ENCODE measurements around the gene ODAD4.
"Not testable (repeated sequence)": the region's sequence is repeated elsewhere in the genome, so short reads cannot be mapped to it uniquely, and the experiment has no call there.

Gene ODAD4

GRCh38 chr17:41918314-41919164 is 11.9 kb upstream of the ODAD4 start, which contains the start of gene ACLY:
ACLY (minus strand) TSS chr17:41918951; CDS start chr17:41913873, 5,078 bp downstream.
- H3K27me3 Mint-ChIP-seq = no peaks in the 10 kb centered on the region
- intact Hi-C loops (cut with micrococcal nuclease) = loop anchor here (1.0 kb wide), 1 partner anchor 12 kb away; the partner anchor contains the start of gene ODAD4
- peak within 1 kb of the TSS; percentile 99 for H3K4me3 Mint-ChIP-seq
- H3K36me3 Mint-ChIP-seq (ENCODE audit: low read depth) = peaks cover 38% of the 10 kb centered on the region
- peak within 1 kb of the TSS; percentile 91 for H3K27ac Mint-ChIP-seq
- H3K4me1 Mint-ChIP-seq (ENCODE audit: low read depth) = peaks cover 54% of the 10 kb centered on the region
- H3K9me3 Mint-ChIP-seq = no peaks in the 10 kb centered on the region

- Mint-ChIP-seq H3K4me3 (peak overlapping the region; percentile 99), H3K27me3 (no peaks in the 10 kb centered on the region), H3K27ac (peak overlapping the region; percentile 91), H3K36me3 (ENCODE audit: low read depth) (peaks cover 30% of the 10 kb centered on the region), H3K4me1 (ENCODE audit: low read depth) (peaks cover 46% of the 10 kb centered on the region), H3K9me3 (no peaks in the 10 kb centered on the region)
- intact Hi-C loops (cut with micrococcal nuclease) = loop anchor here (1.0 kb wide), 1 partner anchor 11 kb away; the partner anchor contains the start of gene ODAD4
Measured at GRCh38 chr17:41919165-41919817, 11.1 kb upstream of the ODAD4 start.

- H3K27me3 Mint-ChIP-seq = no peaks in the 10 kb centered on the region
- no peak overlapping the region for H3K4me3 Mint-ChIP-seq
- intact Hi-C loops (cut with micrococcal nuclease) = loop anchor here (1.0 kb wide), 1 partner anchor 10 kb away; the partner anchor contains the start of gene ODAD4
- H3K9me3 Mint-ChIP-seq = no peaks in the 10 kb centered on the region
- H3K27ac Mint-ChIP-seq = peak overlapping the region; percentile 91
- peaks cover 23% of the 10 kb centered on the region for H3K36me3 Mint-ChIP-seq (ENCODE audit: low read depth)
- peaks cover 39% of the 10 kb centered on the region for H3K4me1 Mint-ChIP-seq (ENCODE audit: low read depth)
Measured at GRCh38 chr17:41919840-41920579, 10.4 kb upstream of the ODAD4 start.

GRCh38 chr17:41920580-41920955 is 9.8 kb upstream of the ODAD4 start:
- H3K4me1 Mint-ChIP-seq (ENCODE audit: low read depth) = peaks cover 34% of the 10 kb centered on the region
- peaks cover 18% of the 10 kb centered on the region for H3K36me3 Mint-ChIP-seq (ENCODE audit: low read depth)
- no peak overlapping the region for H3K4me3 Mint-ChIP-seq
- intact Hi-C loops (cut with micrococcal nuclease) = no loop called here
- H3K9me3 Mint-ChIP-seq = no peaks in the 10 kb centered on the region
- no peaks in the 10 kb centered on the region for H3K27me3 Mint-ChIP-seq
- H3K27ac Mint-ChIP-seq = no peak overlapping the region

- peaks cover 25% of the 10 kb centered on the region for H3K4me1 Mint-ChIP-seq (ENCODE audit: low read depth)
- no peak overlapping the region for H3K27ac Mint-ChIP-seq
- intact Hi-C loops (cut with micrococcal nuclease) = no loop called here
- H3K27me3 Mint-ChIP-seq = no peaks in the 10 kb centered on the region
- no peak overlapping the region for H3K4me3 Mint-ChIP-seq
- no peaks in the 10 kb centered on the region for H3K36me3 Mint-ChIP-seq (ENCODE audit: low read depth)
- H3K9me3 Mint-ChIP-seq = no peaks in the 10 kb centered on the region
Measured at GRCh38 chr17:41925991-41926590, 4.3 kb upstream of the ODAD4 start.

- Mint-ChIP-seq H3K27ac (peak overlapping the region; percentile 95), H3K4me1 (ENCODE audit: low read depth) (peaks cover 47% of the 10 kb centered on the region), H3K36me3 (ENCODE audit: low read depth) (no peaks in the 10 kb centered on the region), H3K9me3 (no peaks in the 10 kb centered on the region), H3K4me3 (peak overlapping the region; percentile 11), H3K27me3 (no peaks in the 10 kb centered on the region)
- intact Hi-C loops (cut with micrococcal nuclease) = no loop called here
Measured at GRCh38 chr17:41928693-41929251, 1.6 kb upstream of the ODAD4 start.

GRCh38 chr17:41930833-41931156 is 378 bp downstream of the ODAD4 start:
- H3K36me3 Mint-ChIP-seq (ENCODE audit: low read depth); H3K9me3 Mint-ChIP-seq: not testable (repeated sequence)
- H3K4me3 Mint-ChIP-seq = peak overlapping the region; percentile 86

GRCh38 chr17:41931715-41932114 is 1.3 kb downstream of the ODAD4 start:
- H3K4me3 Mint-ChIP-seq; H3K27me3 Mint-ChIP-seq; H3K9me3 Mint-ChIP-seq; intact Hi-C loops (cut with micrococcal nuclease); H3K36me3 Mint-ChIP-seq (ENCODE audit: low read depth): not testable (repeated sequence)
- peak overlapping the region; percentile 88 for H3K27ac Mint-ChIP-seq
- H3K4me1 Mint-ChIP-seq (ENCODE audit: low read depth) = peaks cover 47% of the 10 kb centered on the region

More at GRCh38 chr17:41930833-41931156, 378 bp downstream of the ODAD4 start:
- peaks cover 47% of the 10 kb centered on the region for H3K4me1 Mint-ChIP-seq (ENCODE audit: low read depth)
- H3K27me3 Mint-ChIP-seq = not testable (repeated sequence)
- intact Hi-C loops (cut with micrococcal nuclease) = loop anchor here (1.0 kb wide), 1 partner anchor 11 kb away; no protein-coding TSS in a partner anchor
- H3K27ac Mint-ChIP-seq = peak overlapping the region; percentile 95

GRCh38 chr17:41932816-41933389 is 2.5 kb downstream of the ODAD4 start:
- H3K36me3 Mint-ChIP-seq (ENCODE audit: low read depth) = no peaks in the 10 kb centered on the region
- peak overlapping the region; percentile 88 for H3K27ac Mint-ChIP-seq
- no peaks in the 10 kb centered on the region for H3K9me3 Mint-ChIP-seq
- H3K27me3 Mint-ChIP-seq = no peaks in the 10 kb centered on the region
- intact Hi-C loops (cut with micrococcal nuclease) = no loop called here
- peaks cover 47% of the 10 kb centered on the region for H3K4me1 Mint-ChIP-seq (ENCODE audit: low read depth)
- peak overlapping the region; percentile 54 for H3K4me3 Mint-ChIP-seq

- H3K27me3 Mint-ChIP-seq = peaks cover 3% of the 10 kb centered on the region
- H3K27ac Mint-ChIP-seq = no peak overlapping the region
- intact Hi-C loops (cut with micrococcal nuclease) = no loop called here
- H3K4me1 Mint-ChIP-seq (ENCODE audit: low read depth) = peaks cover 26% of the 10 kb centered on the region
- no peaks in the 10 kb centered on the region for H3K36me3 Mint-ChIP-seq (ENCODE audit: low read depth)
- no peaks in the 10 kb centered on the region for H3K9me3 Mint-ChIP-seq
- no peak overlapping the region for H3K4me3 Mint-ChIP-seq
Measured at GRCh38 chr17:41935641-41936040, 5.2 kb downstream of the ODAD4 start.

GRCh38 chr17:41937970-41938954 is 7.8 kb downstream of the ODAD4 start:
- H3K4me3 Mint-ChIP-seq = no peak overlapping the region
- H3K27ac Mint-ChIP-seq = no peak overlapping the region
- no peaks in the 10 kb centered on the region for H3K9me3 Mint-ChIP-seq
- peaks cover 4% of the 10 kb centered on the region for H3K4me1 Mint-ChIP-seq (ENCODE audit: low read depth)
- intact Hi-C loops (cut with micrococcal nuclease) = no loop called here
- peaks cover 7% of the 10 kb centered on the region for H3K27me3 Mint-ChIP-seq
- H3K36me3 Mint-ChIP-seq (ENCODE audit: low read depth) = no peaks in the 10 kb centered on the region

- peaks cover 7% of the 10 kb centered on the region for H3K27me3 Mint-ChIP-seq
- no peak overlapping the region for H3K27ac Mint-ChIP-seq
- no peak overlapping the region for H3K4me3 Mint-ChIP-seq
- H3K36me3 Mint-ChIP-seq (ENCODE audit: low read depth) = no peaks in the 10 kb centered on the region
- H3K4me1 Mint-ChIP-seq (ENCODE audit: low read depth) = no peaks in the 10 kb centered on the region
- intact Hi-C loops (cut with micrococcal nuclease) = no loop called here
- H3K9me3 Mint-ChIP-seq = no peaks in the 10 kb centered on the region
Measured at GRCh38 chr17:41939044-41939692, 8.8 kb downstream of the ODAD4 start.

Data from dendritic cell treated with granulocyte-macrophage colony-stimulating factor and Interleukin-4, amounts not matched to agents 40 ng/mL and 50 ng/mL, for 4 days (primary cell).